Gastrocnemius medialis (tissue), 4 donors: ENCODE results near the gene QARS1.

Experiments
- CTCF ChIP-seq, 5 experiments: fragments of 450-650 bp in 3 of 5; fragments of 200-600 bp in 2 of 5; sonication (generic) in 2 of 5; IDR thresholded peaks in 4 of 5; conservative IDR thresholded peaks in 1 of 5; 1 replicate in 4 of 5; 2 replicates in 1 of 5; pipeline ENCODE4 v1.5.1; 2016 to 2019; ENCODE audit warnings: antibody characterized with exemption in 5 of 5, mild to moderate bottlenecking in 3 of 5, moderate library complexity in 3 of 5
- POLR2A ChIP-seq, 2 donors: fragments of 450-650 bp; IDR thresholded peaks; one replicate each; pipeline ENCODE4 v1.6.1; 2017; ENCODE audit warnings: antibody characterized with exemption in 2 of 2, mild to moderate bottlenecking in 2 of 2, moderate library complexity in 2 of 2

- TF ChIP-seq CTCF (IDR thresholded peaks at IDR 0.05 in 4 of 5, conservative IDR thresholded peaks at IDR 0.05 in 1 of 5) (no peak), POLR2A (IDR thresholded peaks at IDR 0.05) (peak; percentile 13 to 35)
Observed at GRCh38 chr3:49119439-49119838, 14.9 kb upstream of the QARS1 start.
